ENCODE measurements around the gene GPC5.

GPC5 gene

DNA sequence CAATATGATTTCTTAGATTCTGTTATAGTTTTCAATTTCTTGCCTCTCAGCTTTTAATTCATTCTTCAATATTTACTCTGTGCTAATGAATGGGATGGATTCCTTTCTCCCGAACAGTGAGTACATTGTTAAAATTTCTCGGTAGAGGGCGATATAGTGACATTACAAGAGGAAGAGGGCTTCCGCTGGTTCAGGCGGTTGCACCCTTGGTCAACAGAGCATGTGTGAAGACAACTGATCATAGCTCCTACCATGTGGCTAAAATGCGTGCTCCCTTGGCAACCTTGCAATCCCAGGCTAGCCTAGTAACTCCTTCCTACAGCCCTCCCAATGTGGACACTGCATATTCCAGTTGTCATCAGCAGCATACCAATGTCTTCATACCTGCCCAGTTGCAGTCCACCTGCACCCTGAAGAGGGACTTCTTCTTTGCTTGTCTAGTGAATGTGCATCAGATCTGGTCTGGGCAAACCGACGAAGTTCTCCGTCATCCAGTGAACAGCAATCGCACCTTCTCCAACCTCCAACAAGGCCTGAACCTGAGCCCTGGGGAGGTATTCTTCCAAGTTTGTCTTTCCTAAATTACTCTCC lies 1175.1 kb downstream of the GPC5 start:
- Histone ChIP-seq H3K36me3 (ENCODE audit: control insufficient read depth in 1 of 2, insufficient read depth in 2 of 2, low read length in 2 of 2) (no peaks in the 10 kb centered on the region), H3K79me1 (ENCODE audit: low read length) (no peaks in the 10 kb centered on the region), H3K9ac (ENCODE audit: low read length) (no peak overlapping the region), H3K14ac (ENCODE audit: low read length) (no peak overlapping the region), H3K4me1 (ENCODE audit: control insufficient read depth in 1 of 2, insufficient read depth in 2 of 2, low read length in 2 of 2) (peaks cover 0 to 3% of the 10 kb centered on the region in 2 experiments), H3K18ac (ENCODE audit: low read length) (no peak overlapping the region), H2BK120ac (ENCODE audit: insufficient read depth, low read length, poor library complexity) (no peak overlapping the region), H2AK5ac (ENCODE audit: low read length) (no peak overlapping the region), H2AFZ (ENCODE audit: insufficient read depth, low read length, poor library complexity) (peak overlapping the region; percentile 6), H3K4ac (ENCODE audit: low read depth, low read length) (no peak overlapping the region), H2BK12ac (ENCODE audit: low read length) (no peak overlapping the region), H3K23ac (ENCODE audit: low read length) (no peak overlapping the region), H4K91ac (ENCODE audit: low read depth, low read length) (no peak overlapping the region), H3K27me3 (ENCODE audit: insufficient read depth, low read length) (no peaks in the 10 kb centered on the region), H3K9me3 (ENCODE audit: insufficient read depth, low read depth, low read length) (no peaks in the 10 kb centered on the region), H3K4me2 (ENCODE audit: low read length) (no peak overlapping the region), H4K8ac (ENCODE audit: low read depth, low read length) (no peak overlapping the region), H3K4me3 (ENCODE audit: low read depth, low read length) (no peak overlapping the region), H4K12ac (ENCODE audit: low read depth, low read length) (no peak overlapping the region), H3K79me2 (ENCODE audit: control insufficient read depth, insufficient read depth, low read length, poor library complexity) (no peaks in the 10 kb centered on the region), H3K27ac (ENCODE audit: low read depth, low read length) (no peak overlapping the region), H2BK5ac (ENCODE audit: low read depth, low read length, poor library complexity) (no peak overlapping the region)
- DNase-seq: no peak
- no CpG with 5 or more reads among the region's 10 CpGs for WGBS (ENCODE audit: extremely low coverage, insufficient coverage, insufficient read length)

DNA sequence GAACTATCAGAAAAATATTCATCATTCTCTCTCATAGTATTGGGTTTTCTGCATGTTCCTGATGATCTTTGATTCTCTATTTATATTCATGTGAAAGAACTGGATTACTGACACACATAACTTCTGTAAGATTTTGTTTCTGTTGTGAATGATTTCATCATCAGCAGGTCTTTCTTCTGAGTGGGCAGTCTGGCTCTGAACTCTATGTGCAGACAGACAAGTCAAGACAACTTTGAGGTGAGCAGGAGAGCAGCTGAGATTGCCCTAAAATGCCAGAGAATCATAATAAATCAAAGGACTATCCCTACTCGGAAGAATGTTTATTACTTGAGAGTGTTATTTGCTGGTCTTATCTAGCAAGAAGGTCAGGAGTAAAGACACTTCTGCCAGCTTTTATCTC lies 1176.1 kb downstream of the GPC5 start:
- H3K36me3 ChIP-seq (ENCODE audit: control insufficient read depth in 1 of 2, insufficient read depth in 2 of 2, low read length in 2 of 2): no peaks in the 10 kb centered on the region
- no peaks in the 10 kb centered on the region for H3K79me2 ChIP-seq (ENCODE audit: control insufficient read depth, insufficient read depth, low read length, poor library complexity)
- no peak overlapping the region for H3K14ac ChIP-seq (ENCODE audit: low read length)
- H3K4me2 ChIP-seq (ENCODE audit: low read length): no peak overlapping the region
- H3K9me3 ChIP-seq (ENCODE audit: insufficient read depth, low read depth, low read length): no peaks in the 10 kb centered on the region
- H4K12ac ChIP-seq (ENCODE audit: low read depth, low read length): no peak overlapping the region
- no peak overlapping the region for H3K18ac ChIP-seq (ENCODE audit: low read length)
- no peak overlapping the region for H3K23ac ChIP-seq (ENCODE audit: low read length)
- H3K9ac ChIP-seq (ENCODE audit: low read length): no peak overlapping the region
- H3K4me3 ChIP-seq (ENCODE audit: low read depth, low read length): no peak overlapping the region
- no peak for DNase-seq
- peaks cover 0 to 3% of the 10 kb centered on the region in 2 experiments for H3K4me1 ChIP-seq (ENCODE audit: control insufficient read depth in 1 of 2, insufficient read depth in 2 of 2, low read length in 2 of 2)
- H2BK12ac ChIP-seq (ENCODE audit: low read length): no peak overlapping the region
- no peak overlapping the region for H2AFZ ChIP-seq (ENCODE audit: insufficient read depth, low read length, poor library complexity)
- no CpG with 5 or more reads among the region's 1 CpG for WGBS (ENCODE audit: extremely low coverage, insufficient coverage, insufficient read length)
- no peak overlapping the region for H2BK120ac ChIP-seq (ENCODE audit: insufficient read depth, low read length, poor library complexity)
- no peak overlapping the region for H4K8ac ChIP-seq (ENCODE audit: low read depth, low read length)
- H3K27ac ChIP-seq (ENCODE audit: low read depth, low read length): no peak overlapping the region
- no peaks in the 10 kb centered on the region for H3K27me3 ChIP-seq (ENCODE audit: insufficient read depth, low read length)
- H3K4ac ChIP-seq (ENCODE audit: low read depth, low read length): no peak overlapping the region
- H4K91ac ChIP-seq (ENCODE audit: low read depth, low read length): no peak overlapping the region
- no peaks in the 10 kb centered on the region for H3K79me1 ChIP-seq (ENCODE audit: low read length)
- H2BK5ac ChIP-seq (ENCODE audit: low read depth, low read length, poor library complexity): no peak overlapping the region
- H2AK5ac ChIP-seq (ENCODE audit: low read length): no peak overlapping the region

DNA sequence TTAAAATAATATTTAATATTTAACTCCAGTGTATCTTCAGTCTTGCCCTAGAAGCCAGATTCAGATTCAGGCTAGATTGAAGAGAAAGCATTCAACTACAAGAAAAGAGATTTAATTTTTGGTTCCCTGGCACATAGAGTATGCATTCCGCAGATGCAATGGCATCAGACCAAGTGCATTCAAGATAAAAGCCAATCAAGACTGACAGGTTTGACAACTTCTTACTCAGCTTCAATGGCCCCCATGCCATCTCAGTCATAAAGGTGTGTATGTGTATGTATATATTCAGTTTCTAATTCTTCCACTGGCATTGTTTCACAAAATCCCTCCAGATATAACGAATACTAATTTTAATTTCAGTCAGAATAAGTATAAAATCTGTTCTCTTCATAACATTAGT lies 1177.4 kb downstream of the GPC5 start:
- H3K27me3 ChIP-seq (ENCODE audit: insufficient read depth, low read length): no peaks in the 10 kb centered on the region
- no peak overlapping the region for H2BK12ac ChIP-seq (ENCODE audit: low read length)
- DNase-seq: peak in 1 of 2 donors; percentile 4
- H2AFZ ChIP-seq (ENCODE audit: insufficient read depth, low read length, poor library complexity): no peak overlapping the region
- no peak overlapping the region for H3K18ac ChIP-seq (ENCODE audit: low read length)
- no peak overlapping the region for H3K23ac ChIP-seq (ENCODE audit: low read length)
- no peaks in the 10 kb centered on the region for H3K36me3 ChIP-seq (ENCODE audit: control insufficient read depth in 1 of 2, insufficient read depth in 2 of 2, low read length in 2 of 2)
- no CpG with 5 or more reads among the region's 2 CpGs for WGBS (ENCODE audit: extremely low coverage, insufficient coverage, insufficient read length)
- no peak overlapping the region for H4K91ac ChIP-seq (ENCODE audit: low read depth, low read length)
- no peaks in the 10 kb centered on the region for H3K9me3 ChIP-seq (ENCODE audit: insufficient read depth, low read depth, low read length)
- H4K8ac ChIP-seq (ENCODE audit: low read depth, low read length): no peak overlapping the region
- no peak overlapping the region for H3K14ac ChIP-seq (ENCODE audit: low read length)
- H3K4me3 ChIP-seq (ENCODE audit: low read depth, low read length): no peak overlapping the region
- no peaks in the 10 kb centered on the region for H3K79me2 ChIP-seq (ENCODE audit: control insufficient read depth, insufficient read depth, low read length, poor library complexity)
- no peak overlapping the region for H3K4me2 ChIP-seq (ENCODE audit: low read length)
- H3K27ac ChIP-seq (ENCODE audit: low read depth, low read length): no peak overlapping the region
- H2BK5ac ChIP-seq (ENCODE audit: low read depth, low read length, poor library complexity): no peak overlapping the region
- peaks cover 0 to 3% of the 10 kb centered on the region in 2 experiments for H3K4me1 ChIP-seq (ENCODE audit: control insufficient read depth in 1 of 2, insufficient read depth in 2 of 2, low read length in 2 of 2)
- H3K9ac ChIP-seq (ENCODE audit: low read length): no peak overlapping the region
- no peak overlapping the region for H2BK120ac ChIP-seq (ENCODE audit: insufficient read depth, low read length, poor library complexity)
- no peaks in the 10 kb centered on the region for H3K79me1 ChIP-seq (ENCODE audit: low read length)
- no peak overlapping the region for H3K4ac ChIP-seq (ENCODE audit: low read depth, low read length)
- H2AK5ac ChIP-seq (ENCODE audit: low read length): no peak overlapping the region
- H4K12ac ChIP-seq (ENCODE audit: low read depth, low read length): no peak overlapping the region

DNA sequence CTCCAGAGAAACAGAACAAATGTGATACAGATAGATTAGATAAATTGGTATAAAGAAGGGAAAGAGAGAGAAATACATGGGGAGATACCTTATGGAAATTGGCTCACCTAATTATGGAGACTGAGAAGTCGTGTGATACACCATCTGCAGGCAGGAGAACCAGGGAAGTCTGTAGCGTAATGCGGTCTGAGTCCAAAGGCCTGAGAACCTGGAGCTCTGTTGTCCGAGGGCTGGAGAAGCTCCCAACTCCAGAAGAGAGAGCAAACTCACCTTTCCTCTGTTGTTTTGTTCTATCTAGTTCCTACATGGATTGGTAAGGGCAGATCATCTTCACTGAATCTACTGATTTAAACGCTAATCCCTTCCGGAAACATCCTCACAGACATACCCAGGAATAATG lies 1179.9 kb downstream of the GPC5 start:
- H3K27ac ChIP-seq (ENCODE audit: low read depth, low read length): no peak overlapping the region
- no peaks in the 10 kb centered on the region for H3K36me3 ChIP-seq (ENCODE audit: control insufficient read depth in 1 of 2, insufficient read depth in 2 of 2, low read length in 2 of 2)
- H3K79me2 ChIP-seq (ENCODE audit: control insufficient read depth, insufficient read depth, low read length, poor library complexity): no peaks in the 10 kb centered on the region
- H4K8ac ChIP-seq (ENCODE audit: low read depth, low read length): no peak overlapping the region
- no peak overlapping the region for H3K18ac ChIP-seq (ENCODE audit: low read length)
- H3K4me3 ChIP-seq (ENCODE audit: low read depth, low read length): no peak overlapping the region
- H4K12ac ChIP-seq (ENCODE audit: low read depth, low read length): no peak overlapping the region
- no peak overlapping the region for H2BK5ac ChIP-seq (ENCODE audit: low read depth, low read length, poor library complexity)
- H3K14ac ChIP-seq (ENCODE audit: low read length): no peak overlapping the region
- no peaks in the 10 kb centered on the region for H3K79me1 ChIP-seq (ENCODE audit: low read length)
- no peak overlapping the region for H3K23ac ChIP-seq (ENCODE audit: low read length)
- H3K4me1 ChIP-seq (ENCODE audit: control insufficient read depth in 1 of 2, insufficient read depth in 2 of 2, low read length in 2 of 2): peaks cover 0 to 3% of the 10 kb centered on the region in 2 experiments
- no CpG with 5 or more reads among the region's 6 CpGs for WGBS (ENCODE audit: extremely low coverage, insufficient coverage, insufficient read length)
- DNase-seq: no peak
- H3K27me3 ChIP-seq (ENCODE audit: insufficient read depth, low read length): no peaks in the 10 kb centered on the region
- no peak overlapping the region for H2BK12ac ChIP-seq (ENCODE audit: low read length)
- H4K91ac ChIP-seq (ENCODE audit: low read depth, low read length): no peak overlapping the region
- no peak overlapping the region for H2AFZ ChIP-seq (ENCODE audit: insufficient read depth, low read length, poor library complexity)
- no peak overlapping the region for H3K4ac ChIP-seq (ENCODE audit: low read depth, low read length)
- H2BK120ac ChIP-seq (ENCODE audit: insufficient read depth, low read length, poor library complexity): no peak overlapping the region
- no peaks in the 10 kb centered on the region for H3K9me3 ChIP-seq (ENCODE audit: insufficient read depth, low read depth, low read length)
- H3K4me2 ChIP-seq (ENCODE audit: low read length): no peak overlapping the region
- H2AK5ac ChIP-seq (ENCODE audit: low read length): no peak overlapping the region
- no peak overlapping the region for H3K9ac ChIP-seq (ENCODE audit: low read length)
